ENCODE data around the gene TTYH2.

TTYH2 gene

GRCh38 chr17:74224959-74225725, 11.8 kb downstream of the TTYH2 start:
- no peaks in the 10 kb centered on the region for H3K27me3 ChIP-seq (ENCODE audit: low read length)
- no peaks in the 10 kb centered on the region for H3K9me3 ChIP-seq (ENCODE audit: insufficient read depth, low read length)
- no peak overlapping the region for H3K4me3 ChIP-seq (ENCODE audit: insufficient read depth, low read length, poor library complexity, severe bottlenecking)
- no peak overlapping the region for H2AFZ ChIP-seq (ENCODE audit: low read depth, low read length, severe bottlenecking)
- H3K9me2 ChIP-seq (replicated peaks; ENCODE audit: insufficient read depth, low read length), result no peaks in the 10 kb centered on the region
- no peaks in the 10 kb centered on the region for H4K20me1 ChIP-seq (ENCODE audit: low read depth, low read length)
- H3K36me3 ChIP-seq (ENCODE audit: low read length), result no peaks in the 10 kb centered on the region
- H3K27ac ChIP-seq (ENCODE audit: low read depth, low read length), result no peak overlapping the region
- no peak overlapping the region for H3K9ac ChIP-seq (ENCODE audit: low read length)
- no peaks in the 10 kb centered on the region for H3F3A ChIP-seq (ENCODE audit: insufficient read depth)
- H3K79me2 ChIP-seq (ENCODE audit: insufficient read depth, low read length), result no peaks in the 10 kb centered on the region
- TF ChIP-seq EZH2phosphoT487 (conservative IDR thresholded peaks at IDR 0.05; ENCODE audit: low read length) (no peak), CTCF (IDR thresholded peaks at IDR 0.05; ENCODE audit: insufficient read depth, low read length, poor library complexity, severe bottlenecking) (no peak)
- no peak overlapping the region for H3K4me2 ChIP-seq (ENCODE audit: low read depth, low read length, poor library complexity, severe bottlenecking)

- Histone ChIP-seq H3K27me3 (ENCODE audit: low read length) (no peaks in the 10 kb centered on the region), H2AFZ (ENCODE audit: low read depth, low read length, severe bottlenecking) (no peak overlapping the region), H3F3A (ENCODE audit: insufficient read depth) (no peaks in the 10 kb centered on the region), H3K79me2 (ENCODE audit: insufficient read depth, low read length) (no peaks in the 10 kb centered on the region), H3K9ac (ENCODE audit: low read length) (no peak overlapping the region), H3K27ac (ENCODE audit: low read depth, low read length) (no peak overlapping the region), H4K20me1 (ENCODE audit: low read depth, low read length) (no peaks in the 10 kb centered on the region), H3K9me2 (replicated peaks; ENCODE audit: insufficient read depth, low read length) (no peaks in the 10 kb centered on the region), H3K4me2 (ENCODE audit: low read depth, low read length, poor library complexity, severe bottlenecking) (no peak overlapping the region), H3K4me3 (ENCODE audit: insufficient read depth, low read length, poor library complexity, severe bottlenecking) (no peak overlapping the region), H3K36me3 (ENCODE audit: low read length) (no peaks in the 10 kb centered on the region), H3K9me3 (ENCODE audit: insufficient read depth, low read length) (no peaks in the 10 kb centered on the region)
- no peak for TF ChIP-seq EZH2phosphoT487 (conservative IDR thresholded peaks at IDR 0.05; ENCODE audit: low read length)
- no peak for TF ChIP-seq CTCF (IDR thresholded peaks at IDR 0.05; ENCODE audit: insufficient read depth, low read length, poor library complexity, severe bottlenecking)
These were observed 12.9 kb downstream of the TTYH2 start for GRCh38 chr17:74226252-74226651.

- no peak overlapping the region for H3K27ac ChIP-seq (ENCODE audit: low read depth, low read length)
- no peak overlapping the region for H3K9ac ChIP-seq (ENCODE audit: low read length)
- no peaks in the 10 kb centered on the region for H3K9me3 ChIP-seq (ENCODE audit: insufficient read depth, low read length)
- H3K9me2 ChIP-seq (replicated peaks; ENCODE audit: insufficient read depth, low read length), result no peaks in the 10 kb centered on the region
- no peak overlapping the region for H3K4me3 ChIP-seq (ENCODE audit: insufficient read depth, low read length, poor library complexity, severe bottlenecking)
- H2AFZ ChIP-seq (ENCODE audit: low read depth, low read length, severe bottlenecking), result no peak overlapping the region
- TF ChIP-seq CTCF (IDR thresholded peaks at IDR 0.05; ENCODE audit: insufficient read depth, low read length, poor library complexity, severe bottlenecking) (no peak), EZH2phosphoT487 (conservative IDR thresholded peaks at IDR 0.05; ENCODE audit: low read length) (no peak)
- H3K36me3 ChIP-seq (ENCODE audit: low read length), result no peaks in the 10 kb centered on the region
- H3K79me2 ChIP-seq (ENCODE audit: insufficient read depth, low read length), result no peaks in the 10 kb centered on the region
- no peaks in the 10 kb centered on the region for H3F3A ChIP-seq (ENCODE audit: insufficient read depth)
- H3K27me3 ChIP-seq (ENCODE audit: low read length), result no peaks in the 10 kb centered on the region
- H3K4me2 ChIP-seq (ENCODE audit: low read depth, low read length, poor library complexity, severe bottlenecking), result no peak overlapping the region
- no peaks in the 10 kb centered on the region for H4K20me1 ChIP-seq (ENCODE audit: low read depth, low read length)
These were observed 14.1 kb downstream of the TTYH2 start for GRCh38 chr17:74227271-74228080.
